Neural progenitor cell (in vitro differentiated cells): ENCODE data around the gene AKAP6.

ENCODE experiments used
- EZH2phosphoT487 ChIP-seq: fragments of 200-600 bp; sonication (generic); IDR thresholded peaks from 2 replicates; pipeline ENCODE4 v1.6.1; 2017; ENCODE audit warnings: antibody characterized with exemption
- TF ChIP-seq, protein P1 (sequence below): fragments of 200-600 bp; sonication (generic); IDR thresholded peaks from 2 replicates; pipeline ENCODE4 v1.5.1; 2017; ENCODE audit warnings: antibody characterized with exemption, mild to moderate bottlenecking

DNA sequence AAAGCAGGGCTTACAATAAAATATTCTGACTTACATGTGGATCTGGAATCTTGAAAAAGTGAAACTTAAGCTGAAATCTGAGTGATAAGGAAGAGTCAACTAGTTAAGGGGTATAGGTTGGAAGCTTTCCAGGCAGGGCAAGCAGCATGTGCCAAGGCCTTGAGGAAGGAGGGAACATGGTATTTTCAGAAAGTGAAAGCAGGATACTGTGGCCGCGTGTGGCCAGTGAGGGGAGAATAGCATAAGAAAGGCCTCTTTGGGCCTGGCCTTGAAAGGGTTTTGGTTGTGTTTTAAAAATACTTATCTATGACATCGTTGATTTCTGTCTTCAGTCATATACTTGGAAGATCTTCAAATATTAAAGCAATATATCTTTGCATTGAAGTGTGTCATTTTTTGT, 213.4 kb downstream of the AKAP6 start:
- TF ChIP-seq, protein P1, sequence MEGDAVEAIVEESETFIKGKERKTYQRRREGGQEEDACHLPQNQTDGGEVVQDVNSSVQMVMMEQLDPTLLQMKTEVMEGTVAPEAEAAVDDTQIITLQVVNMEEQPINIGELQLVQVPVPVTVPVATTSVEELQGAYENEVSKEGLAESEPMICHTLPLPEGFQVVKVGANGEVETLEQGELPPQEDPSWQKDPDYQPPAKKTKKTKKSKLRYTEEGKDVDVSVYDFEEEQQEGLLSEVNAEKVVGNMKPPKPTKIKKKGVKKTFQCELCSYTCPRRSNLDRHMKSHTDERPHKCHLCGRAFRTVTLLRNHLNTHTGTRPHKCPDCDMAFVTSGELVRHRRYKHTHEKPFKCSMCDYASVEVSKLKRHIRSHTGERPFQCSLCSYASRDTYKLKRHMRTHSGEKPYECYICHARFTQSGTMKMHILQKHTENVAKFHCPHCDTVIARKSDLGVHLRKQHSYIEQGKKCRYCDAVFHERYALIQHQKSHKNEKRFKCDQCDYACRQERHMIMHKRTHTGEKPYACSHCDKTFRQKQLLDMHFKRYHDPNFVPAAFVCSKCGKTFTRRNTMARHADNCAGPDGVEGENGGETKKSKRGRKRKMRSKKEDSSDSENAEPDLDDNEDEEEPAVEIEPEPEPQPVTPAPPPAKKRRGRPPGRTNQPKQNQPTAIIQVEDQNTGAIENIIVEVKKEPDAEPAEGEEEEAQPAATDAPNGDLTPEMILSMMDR: no peak
- no peak for TF ChIP-seq EZH2phosphoT487
